ENCODE measurements around the gene SPINK1. TPM values are rescaled to one million over a fixed set of nuclear protein-coding genes. Genes with fewer than 3 reads are reported as not detected.

Gene SPINK1
- total RNA-seq, 1 experiment from 2014 or later, result not detected

DNA sequence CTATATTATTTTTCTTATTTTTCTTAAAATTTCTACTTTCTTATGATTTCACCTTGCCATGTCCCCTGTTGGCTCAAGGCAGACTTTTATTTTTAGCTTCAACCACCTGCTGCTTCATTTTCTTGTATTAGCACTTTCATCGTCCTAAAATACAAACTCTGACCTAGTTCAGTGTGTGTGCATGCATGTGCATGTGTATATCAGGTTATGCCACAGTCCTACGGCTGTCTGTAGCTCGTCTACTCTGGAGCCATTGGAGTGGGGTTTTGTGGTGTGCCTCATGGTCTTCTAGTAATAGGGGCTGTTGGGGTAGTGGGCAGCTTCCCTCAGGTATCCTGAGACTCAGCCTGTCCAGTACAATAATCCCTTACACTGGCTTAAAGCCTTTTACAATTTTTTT lies 13.4 kb upstream of the SPINK1 start:
- POLR2A ChIA-PET (ENCODE audit: unreplicated experiment), result no interaction called here

DNA sequence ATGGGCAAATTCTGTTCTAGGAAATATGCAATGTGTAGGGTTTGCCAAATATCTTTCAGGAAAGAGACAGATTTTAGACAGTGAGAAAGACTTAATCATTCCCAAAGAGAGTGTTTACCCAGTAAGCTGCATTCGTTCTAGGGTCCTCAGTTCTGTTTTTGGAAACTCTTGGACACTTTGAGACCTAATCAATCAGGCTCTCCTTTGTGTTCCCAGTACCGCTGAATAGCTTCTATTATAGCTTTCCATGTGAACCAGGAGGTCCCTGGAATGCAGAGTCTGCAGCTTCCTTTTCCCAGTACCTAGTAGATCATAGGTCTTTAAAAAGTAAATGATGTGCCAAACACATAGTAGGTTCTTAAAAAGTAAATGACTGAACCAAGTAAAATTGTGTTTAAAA lies 11.4 kb upstream of the SPINK1 start:
- ChIA-PET POLR2A (ENCODE audit: unreplicated experiment) (no interaction called here), CTCF (interaction anchor here (0.5 kb wide), 1 partner anchor 266 kb away, joined by 26 read pairs; no protein-coding TSS in a partner anchor)
- no peaks in the 10 kb centered on the region for H3K79me2 ChIP-seq (ENCODE audit: low read depth)
- DNase-seq, result no peak
- no peak overlapping the region for H2AFZ ChIP-seq
- BruUV-seq (replicated peaks), result no TSS peak
- no peaks in the 10 kb centered on the region for H3F3A ChIP-seq (ENCODE audit: insufficient read depth, low read depth)
- H3K36me3 ChIP-seq (ENCODE audit: low read depth), result no peaks in the 10 kb centered on the region
- H3K9me2 ChIP-seq (ENCODE audit: insufficient read depth), result no peaks in the 10 kb centered on the region
- H3K9me3 ChIP-seq (ENCODE audit: insufficient read depth, low read depth), result no peaks in the 10 kb centered on the region
- intact Hi-C loops (cut with micrococcal nuclease; ENCODE audit: unreplicated experiment), result no loop called here
- no peak overlapping the region for H3K4me3 ChIP-seq
- no peak for TF ChIP-seq EZH2 (IDR thresholded peaks at IDR 0.05; ENCODE audit: low read depth)
- TF ChIP-seq, protein P1, sequence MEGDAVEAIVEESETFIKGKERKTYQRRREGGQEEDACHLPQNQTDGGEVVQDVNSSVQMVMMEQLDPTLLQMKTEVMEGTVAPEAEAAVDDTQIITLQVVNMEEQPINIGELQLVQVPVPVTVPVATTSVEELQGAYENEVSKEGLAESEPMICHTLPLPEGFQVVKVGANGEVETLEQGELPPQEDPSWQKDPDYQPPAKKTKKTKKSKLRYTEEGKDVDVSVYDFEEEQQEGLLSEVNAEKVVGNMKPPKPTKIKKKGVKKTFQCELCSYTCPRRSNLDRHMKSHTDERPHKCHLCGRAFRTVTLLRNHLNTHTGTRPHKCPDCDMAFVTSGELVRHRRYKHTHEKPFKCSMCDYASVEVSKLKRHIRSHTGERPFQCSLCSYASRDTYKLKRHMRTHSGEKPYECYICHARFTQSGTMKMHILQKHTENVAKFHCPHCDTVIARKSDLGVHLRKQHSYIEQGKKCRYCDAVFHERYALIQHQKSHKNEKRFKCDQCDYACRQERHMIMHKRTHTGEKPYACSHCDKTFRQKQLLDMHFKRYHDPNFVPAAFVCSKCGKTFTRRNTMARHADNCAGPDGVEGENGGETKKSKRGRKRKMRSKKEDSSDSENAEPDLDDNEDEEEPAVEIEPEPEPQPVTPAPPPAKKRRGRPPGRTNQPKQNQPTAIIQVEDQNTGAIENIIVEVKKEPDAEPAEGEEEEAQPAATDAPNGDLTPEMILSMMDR (conservative IDR thresholded peaks at IDR 0.05), result no peak
- H3K4me2 ChIP-seq, result no peak overlapping the region
- no peaks in the 10 kb centered on the region for H4K20me1 ChIP-seq (ENCODE audit: insufficient read depth)
- H3K4me1 ChIP-seq (replicated peaks; ENCODE audit: insufficient read depth), result no peaks in the 10 kb centered on the region
- H3K27ac ChIP-seq, result no peak overlapping the region
- H3K27me3 ChIP-seq (ENCODE audit: insufficient read depth, low read depth), result 0 out of 2 replicates have a peak, but pooled peaks cover 4% of the 10 kb centered on the region

More for the DNA sequence above, 13.4 kb upstream of the SPINK1 start:
- H3K9me2 ChIP-seq (ENCODE audit: insufficient read depth), result no peaks in the 10 kb centered on the region
- no peak overlapping the region for H2AFZ ChIP-seq
- no peak overlapping the region for H3K4me3 ChIP-seq
- no peak overlapping the region for H3K27ac ChIP-seq
- H3K4me2 ChIP-seq, result no peak overlapping the region
- no peaks in the 10 kb centered on the region for H3K36me3 ChIP-seq (ENCODE audit: low read depth)
- H4K20me1 ChIP-seq (ENCODE audit: insufficient read depth), result no peaks in the 10 kb centered on the region
- no peaks in the 10 kb centered on the region for H3K4me1 ChIP-seq (replicated peaks; ENCODE audit: insufficient read depth)
- no peak for DNase-seq
- no peaks in the 10 kb centered on the region for H3K9me3 ChIP-seq (ENCODE audit: insufficient read depth, low read depth)
- TF ChIP-seq, protein P1 (conservative IDR thresholded peaks at IDR 0.05), result no peak
- TF ChIP-seq EZH2 (IDR thresholded peaks at IDR 0.05; ENCODE audit: low read depth), result no peak
- intact Hi-C loops (cut with micrococcal nuclease; ENCODE audit: unreplicated experiment), result no loop called here
- 0 out of 2 replicates have a peak, but pooled peaks cover 4% of the 10 kb centered on the region for H3K27me3 ChIP-seq (ENCODE audit: insufficient read depth, low read depth)
- CTCF ChIA-PET, result no interaction called here
- no peaks in the 10 kb centered on the region for H3F3A ChIP-seq (ENCODE audit: insufficient read depth, low read depth)
- no peaks in the 10 kb centered on the region for H3K79me2 ChIP-seq (ENCODE audit: low read depth)
- BruUV-seq (replicated peaks), result no TSS peak

DNA sequence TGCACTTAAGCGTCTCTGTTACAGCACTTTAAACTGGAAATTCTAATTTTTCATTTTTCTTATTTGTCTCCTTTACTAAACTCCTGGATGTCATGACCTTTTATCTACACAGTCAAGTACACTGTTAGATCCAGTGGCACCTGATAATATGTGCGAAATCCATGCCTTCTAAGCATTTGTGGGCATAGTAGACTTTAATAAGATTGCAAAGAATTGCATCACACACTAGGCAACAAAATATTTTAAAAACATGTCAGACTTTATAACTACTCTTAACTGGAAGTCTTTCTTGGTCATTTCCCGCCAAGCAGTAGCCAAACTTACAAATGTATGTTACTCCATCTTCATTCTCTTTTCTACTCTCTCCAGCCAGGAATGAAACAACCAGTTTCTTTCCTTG lies 5.0 kb upstream of the SPINK1 start:
- Histone ChIP-seq H3K9me3 (ENCODE audit: insufficient read depth, low read depth) (no peaks in the 10 kb centered on the region), H3K4me3 (no peak overlapping the region), H2AFZ (no peak overlapping the region), H3K79me2 (ENCODE audit: low read depth) (no peaks in the 10 kb centered on the region), H3K4me2 (no peak overlapping the region), H3K4me1 (replicated peaks; ENCODE audit: insufficient read depth) (peaks cover 18% of the 10 kb centered on the region), H3K36me3 (ENCODE audit: low read depth) (no peaks in the 10 kb centered on the region), H3F3A (ENCODE audit: insufficient read depth, low read depth) (no peaks in the 10 kb centered on the region; the same call in 1 of the 2 replicates), H3K27ac (no peak overlapping the region), H3K9me2 (ENCODE audit: insufficient read depth) (no peaks in the 10 kb centered on the region), H3K27me3 (ENCODE audit: insufficient read depth, low read depth) (peaks cover 16% of the 10 kb centered on the region), H4K20me1 (ENCODE audit: insufficient read depth) (no peaks in the 10 kb centered on the region)
- no peak for DNase-seq
- ChIA-PET POLR2A (ENCODE audit: unreplicated experiment) (no interaction called here), CTCF (no interaction called here)
- TF ChIP-seq, protein P1 (conservative IDR thresholded peaks at IDR 0.05), result no peak
- TF ChIP-seq EZH2 (IDR thresholded peaks at IDR 0.05; ENCODE audit: low read depth), result no peak
- intact Hi-C loops (cut with micrococcal nuclease; ENCODE audit: unreplicated experiment), result no loop called here
- BruUV-seq (replicated peaks), result no TSS peak
